Measurements from ENCODE around the gene NMT2. TPM values are rescaled to one million over a fixed set of nuclear protein-coding genes. Genes with fewer than 3 reads are reported as not detected.

Gene NMT2
- total and polyA plus RNA-seq, 7 donors: 3.9 to 12.9 (median 8.2) TPM

- Histone ChIP-seq H3K4me3 (no peak overlapping the region), H3K9me3 (no peaks in the 10 kb centered on the region), H3K4me1 (no peaks in the 10 kb centered on the region), H3K36me3 (ENCODE audit: insufficient read depth in 1 of 2, low read depth in 1 of 2) (peaks cover 0 to 28% of the 10 kb centered on the region in 2 donors), H3K27me3 (ENCODE audit: insufficient read depth in 3 of 3, low read length in 2 of 3) (no peaks in the 10 kb centered on the region), H3K27ac (no peak overlapping the region)
- ATAC-seq (no peak), DNase-seq (no peak)
- intact Hi-C loops (cut with DNase I): no loop called here
- TF ChIP-seq CTCF (IDR thresholded peaks at IDR 0.05): no peak
- WGBS, 3 donors: 71 to 81% (median 73%) methylated on average over 16 of the region's 16 CpGs
Observed at GRCh38 chr10:15141136-15142054, 27.1 kb downstream of the NMT2 start.

- H3K9me3 ChIP-seq: no peaks in the 10 kb centered on the region
Observed at GRCh38 chr10:15140698-15141097, 27.8 kb downstream of the NMT2 start.

GRCh38 chr10:15137636-15138035 lies 30.9 kb downstream of the NMT2 start:
- Histone ChIP-seq H3K27ac (no peak overlapping the region), H3K4me3 (no peak overlapping the region), H3K4me1 (no peaks in the 10 kb centered on the region), H3K27me3 (ENCODE audit: insufficient read depth in 3 of 3, low read length in 2 of 3) (no peaks in the 10 kb centered on the region), H3K9me3 (no peaks in the 10 kb centered on the region), H3K36me3 (ENCODE audit: insufficient read depth in 1 of 2, low read depth in 1 of 2) (peaks cover 0 to 61% of the 10 kb centered on the region in 2 donors)
- TF ChIP-seq CTCF (IDR thresholded peaks at IDR 0.05): no peak
- ATAC-seq: no peak
- WGBS, 3 donors: 95 to 100% (median 98%) methylated on average over 1 of the region's 1 CpG
- intact Hi-C loops (cut with DNase I): no loop called here
- DNase-seq: no peak

More at GRCh38 chr10:15140698-15141097, 27.8 kb downstream of the NMT2 start:
- no peaks in the 10 kb centered on the region for H3K27me3 ChIP-seq (ENCODE audit: insufficient read depth in 3 of 3, low read length in 2 of 3)
- intact Hi-C loops (cut with DNase I): no loop called here
- H3K27ac ChIP-seq: no peak overlapping the region
- 62 to 77% (median 63%) methylated on average over 7 of the region's 7 CpGs for WGBS, 3 donors
- H3K4me1 ChIP-seq: no peaks in the 10 kb centered on the region
- no peak for TF ChIP-seq CTCF (IDR thresholded peaks at IDR 0.05)
- DNase-seq (no peak), ATAC-seq (no peak)
- H3K36me3 ChIP-seq (ENCODE audit: insufficient read depth in 1 of 2, low read depth in 1 of 2): peaks cover 0 to 30% of the 10 kb centered on the region in 2 donors
- H3K4me3 ChIP-seq: no peak overlapping the region

- intact Hi-C loops (cut with DNase I): no loop called here
- TF ChIP-seq CTCF (IDR thresholded peaks at IDR 0.05): no peak
- H3K4me1 ChIP-seq: no peaks in the 10 kb centered on the region
- peaks cover 0 to 67% of the 10 kb centered on the region in 2 donors for H3K36me3 ChIP-seq (ENCODE audit: insufficient read depth in 1 of 2, low read depth in 1 of 2)
- H3K27me3 ChIP-seq (ENCODE audit: insufficient read depth in 3 of 3, low read length in 2 of 3): no peaks in the 10 kb centered on the region
- H3K4me3 ChIP-seq: no peak overlapping the region
- ATAC-seq: no peak
- no peak overlapping the region for H3K27ac ChIP-seq
- H3K9me3 ChIP-seq: no peaks in the 10 kb centered on the region
- WGBS, 3 donors: 82 to 92% (median 84%) methylated on average over 4 of the region's 4 CpGs
- no peak for DNase-seq
Observed at GRCh38 chr10:15137036-15137359, 31.5 kb downstream of the NMT2 start.

All from psoas muscle (tissue), 8 donors.